ENCODE data around the gene MACIR. TPM values are rescaled to one million over a fixed set of nuclear protein-coding genes. Genes with fewer than 3 reads are reported as not detected.

MACIR gene
- total RNA-seq, 1 experiment from 2014 or later, result 4.1 TPM

DNA sequence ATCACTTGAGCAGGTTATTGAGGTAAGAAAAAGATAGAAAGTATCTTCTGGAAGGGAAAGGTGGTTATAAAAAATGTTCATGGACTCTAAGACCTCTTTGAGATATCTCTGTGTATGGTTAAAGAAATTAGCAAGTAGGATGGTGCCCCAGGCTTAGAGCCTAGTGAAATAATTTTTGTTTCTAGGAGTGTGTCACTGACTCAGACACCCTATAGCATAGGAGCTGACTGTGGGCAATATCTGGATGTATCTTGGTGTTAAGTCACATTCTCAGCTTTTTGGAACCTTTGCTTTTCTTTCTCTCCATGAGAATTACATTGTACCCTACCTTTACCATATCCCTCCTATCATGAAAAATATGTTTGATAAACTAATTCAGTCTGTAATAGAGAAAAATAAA is 12.0 kb downstream of the MACIR start:
- H3K9me3 ChIP-seq, result no peaks in the 10 kb centered on the region
- intact Hi-C loops (cut with micrococcal nuclease; ENCODE audit: unreplicated experiment), result no loop called here
- peaks cover 4% of the 10 kb centered on the region; the same call in 1 of the 2 replicates for H3K4me1 ChIP-seq
- no peaks in the 10 kb centered on the region for H3K36me3 Mint-ChIP-seq (ENCODE audit: insufficient read depth, unreplicated experiment)
- CTCF ChIA-PET, result no interaction called here
- BruUV-seq (replicated peaks), result no TSS peak
- no peaks in the 10 kb centered on the region for H3K36me3 ChIP-seq (ENCODE audit: control insufficient read depth, insufficient read depth, low read length)
- H3K27me3 ChIP-seq (replicated peaks; ENCODE audit: control insufficient read depth, insufficient read depth, low read length), result no peaks in the 10 kb centered on the region
- no peaks in the 10 kb centered on the region for H3K27me3 Mint-ChIP-seq (ENCODE audit: insufficient read depth, unreplicated experiment)
- TF ChIP-seq, protein P1, sequence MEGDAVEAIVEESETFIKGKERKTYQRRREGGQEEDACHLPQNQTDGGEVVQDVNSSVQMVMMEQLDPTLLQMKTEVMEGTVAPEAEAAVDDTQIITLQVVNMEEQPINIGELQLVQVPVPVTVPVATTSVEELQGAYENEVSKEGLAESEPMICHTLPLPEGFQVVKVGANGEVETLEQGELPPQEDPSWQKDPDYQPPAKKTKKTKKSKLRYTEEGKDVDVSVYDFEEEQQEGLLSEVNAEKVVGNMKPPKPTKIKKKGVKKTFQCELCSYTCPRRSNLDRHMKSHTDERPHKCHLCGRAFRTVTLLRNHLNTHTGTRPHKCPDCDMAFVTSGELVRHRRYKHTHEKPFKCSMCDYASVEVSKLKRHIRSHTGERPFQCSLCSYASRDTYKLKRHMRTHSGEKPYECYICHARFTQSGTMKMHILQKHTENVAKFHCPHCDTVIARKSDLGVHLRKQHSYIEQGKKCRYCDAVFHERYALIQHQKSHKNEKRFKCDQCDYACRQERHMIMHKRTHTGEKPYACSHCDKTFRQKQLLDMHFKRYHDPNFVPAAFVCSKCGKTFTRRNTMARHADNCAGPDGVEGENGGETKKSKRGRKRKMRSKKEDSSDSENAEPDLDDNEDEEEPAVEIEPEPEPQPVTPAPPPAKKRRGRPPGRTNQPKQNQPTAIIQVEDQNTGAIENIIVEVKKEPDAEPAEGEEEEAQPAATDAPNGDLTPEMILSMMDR (IDR thresholded peaks at IDR 0.05; ENCODE audit: insufficient read depth in 1 of 2, low read depth in 1 of 2, low read length in 1 of 2, severe bottlenecking in 1 of 2, unreplicated experiment in 1 of 2), result no peak
- no peaks in the 10 kb centered on the region for H3K4me1 Mint-ChIP-seq (ENCODE audit: low read depth, unreplicated experiment)
- H3K27ac Mint-ChIP-seq (ENCODE audit: unreplicated experiment), result no peak overlapping the region
- H3K4me3 Mint-ChIP-seq (ENCODE audit: unreplicated experiment), result no peak overlapping the region
- DNase-seq, result no peak
- no peaks in the 10 kb centered on the region for H3K9me3 Mint-ChIP-seq (ENCODE audit: unreplicated experiment)
- no peak overlapping the region for H3K4me3 ChIP-seq (ENCODE audit: low read depth, low read length)
- POLR2A ChIA-PET, result no interaction called here

DNA sequence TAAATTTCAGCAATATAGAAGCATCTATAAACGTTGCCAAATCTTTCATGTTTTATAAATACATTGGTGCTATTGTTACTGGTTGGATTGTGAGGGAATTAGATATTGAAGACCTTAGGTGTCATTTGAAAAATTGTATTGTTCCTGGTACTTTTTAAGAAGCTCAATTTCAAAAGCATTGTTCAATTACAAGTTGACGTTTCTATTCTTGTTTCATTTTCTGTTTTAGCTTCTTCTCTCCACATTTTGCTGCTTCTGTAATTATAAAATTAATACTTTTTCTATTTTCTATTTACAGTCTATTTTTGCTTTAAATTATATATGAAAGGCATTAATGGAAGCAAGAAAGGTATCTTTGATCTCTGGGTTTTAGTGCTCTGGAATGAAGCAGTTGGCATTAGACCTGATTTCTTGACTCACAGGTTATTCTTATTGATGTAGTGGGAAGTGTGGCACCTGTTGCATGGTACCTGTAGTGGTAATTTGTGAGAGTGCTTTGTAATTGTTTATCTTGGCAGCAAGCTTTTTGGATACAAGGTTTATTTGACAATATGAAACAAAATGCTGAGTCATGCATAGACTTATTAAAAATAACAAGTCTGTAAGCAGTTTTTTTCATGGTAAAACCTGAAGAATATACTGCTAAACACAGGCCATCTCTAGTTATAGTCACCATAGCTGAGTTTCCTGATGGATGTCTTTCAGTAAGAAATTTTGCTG is 13.2 kb downstream of the MACIR start:
- no peaks in the 10 kb centered on the region for H3K36me3 Mint-ChIP-seq (ENCODE audit: insufficient read depth, unreplicated experiment)
- no peak overlapping the region for H3K27ac Mint-ChIP-seq (ENCODE audit: unreplicated experiment)
- no peaks in the 10 kb centered on the region for H3K4me1 Mint-ChIP-seq (ENCODE audit: low read depth, unreplicated experiment)
- no peaks in the 10 kb centered on the region for H3K27me3 Mint-ChIP-seq (ENCODE audit: insufficient read depth, unreplicated experiment)
- CTCF ChIA-PET, result interaction anchor here (0.8 kb wide), 1 partner anchor 13 kb away, joined by 3 read pairs; the partner anchor contains the start of gene MACIR
- TF ChIP-seq, protein P1 (IDR thresholded peaks at IDR 0.05; ENCODE audit: insufficient read depth in 1 of 2, low read depth in 1 of 2, low read length in 1 of 2, severe bottlenecking in 1 of 2, unreplicated experiment in 1 of 2), result no peak
- no TSS peak for BruUV-seq (replicated peaks)
- no peak overlapping the region for H3K4me3 Mint-ChIP-seq (ENCODE audit: unreplicated experiment)
- Histone ChIP-seq H3K4me1 (peaks cover 4% of the 10 kb centered on the region; the same call in 1 of the 2 replicates), H3K4me3 (ENCODE audit: low read depth, low read length) (no peak overlapping the region), H3K27me3 (replicated peaks; ENCODE audit: control insufficient read depth, insufficient read depth, low read length) (no peaks in the 10 kb centered on the region), H3K9me3 (no peaks in the 10 kb centered on the region), H3K36me3 (ENCODE audit: control insufficient read depth, insufficient read depth, low read length) (no peaks in the 10 kb centered on the region)
- intact Hi-C loops (cut with micrococcal nuclease; ENCODE audit: unreplicated experiment), result no loop called here
- DNase-seq, result no peak
- POLR2A ChIA-PET, result no interaction called here
- H3K9me3 Mint-ChIP-seq (ENCODE audit: unreplicated experiment), result no peaks in the 10 kb centered on the region

DNA sequence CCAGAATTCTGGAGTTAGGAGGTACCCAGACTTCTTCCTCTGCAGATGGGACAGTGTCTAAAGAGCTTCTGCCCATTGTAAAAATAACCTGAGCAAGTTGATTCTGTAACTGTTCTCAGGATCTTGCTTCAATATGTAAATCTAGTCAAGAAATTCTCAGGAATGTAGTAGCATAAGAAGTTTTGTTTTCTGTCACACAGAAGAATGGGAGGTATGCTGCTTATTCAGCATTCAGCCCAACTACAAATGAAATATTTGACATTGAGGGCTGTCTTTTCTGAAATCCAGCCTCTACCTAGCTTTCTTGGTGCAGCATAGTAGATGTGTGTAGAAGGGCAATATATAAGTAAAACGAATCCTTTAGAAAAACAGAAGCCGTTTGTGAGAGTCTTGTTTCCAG is 13.8 kb downstream of the MACIR start:
- Mint-ChIP-seq H3K27ac (ENCODE audit: unreplicated experiment) (no peak overlapping the region), H3K4me1 (ENCODE audit: low read depth, unreplicated experiment) (no peaks in the 10 kb centered on the region), H3K4me3 (ENCODE audit: unreplicated experiment) (no peak overlapping the region), H3K27me3 (ENCODE audit: insufficient read depth, unreplicated experiment) (no peaks in the 10 kb centered on the region), H3K36me3 (ENCODE audit: insufficient read depth, unreplicated experiment) (no peaks in the 10 kb centered on the region), H3K9me3 (ENCODE audit: unreplicated experiment) (no peaks in the 10 kb centered on the region)
- no peak for DNase-seq
- ChIA-PET CTCF (interaction anchor here (0.8 kb wide), 1 partner anchor 14 kb away, joined by 3 read pairs; the partner anchor contains the start of gene MACIR), POLR2A (no interaction called here)
- intact Hi-C loops (cut with micrococcal nuclease; ENCODE audit: unreplicated experiment), result no loop called here
- Histone ChIP-seq H3K4me3 (ENCODE audit: low read depth, low read length) (no peak overlapping the region), H3K4me1 (peaks cover 4% of the 10 kb centered on the region; the same call in 1 of the 2 replicates), H3K9me3 (no peaks in the 10 kb centered on the region), H3K36me3 (ENCODE audit: control insufficient read depth, insufficient read depth, low read length) (no peaks in the 10 kb centered on the region), H3K27me3 (replicated peaks; ENCODE audit: control insufficient read depth, insufficient read depth, low read length) (no peaks in the 10 kb centered on the region)
- BruUV-seq (replicated peaks), result no TSS peak
- TF ChIP-seq, protein P1 (IDR thresholded peaks at IDR 0.05; ENCODE audit: insufficient read depth in 1 of 2, low read depth in 1 of 2, low read length in 1 of 2, severe bottlenecking in 1 of 2, unreplicated experiment in 1 of 2), result no peak
